Measurements from ENCODE around the gene HPCA.

HPCA gene

GRCh38 chr1:32886004-32886827, at the start of gene HPCA:
TSS of gene HPCA (plus strand) at chr1:32886491. CDS start at chr1:32888899, 2,408 bp downstream.
- peak; percentile 14 to 46 (median 27) for DNase-seq (ENCODE audit: low read depth in 3 of 3)

GRCh38 chr1:32848354-32849063, 37.8 kb upstream of the HPCA start:
- no peak for DNase-seq (ENCODE audit: low read depth in 3 of 3)

DNA sequence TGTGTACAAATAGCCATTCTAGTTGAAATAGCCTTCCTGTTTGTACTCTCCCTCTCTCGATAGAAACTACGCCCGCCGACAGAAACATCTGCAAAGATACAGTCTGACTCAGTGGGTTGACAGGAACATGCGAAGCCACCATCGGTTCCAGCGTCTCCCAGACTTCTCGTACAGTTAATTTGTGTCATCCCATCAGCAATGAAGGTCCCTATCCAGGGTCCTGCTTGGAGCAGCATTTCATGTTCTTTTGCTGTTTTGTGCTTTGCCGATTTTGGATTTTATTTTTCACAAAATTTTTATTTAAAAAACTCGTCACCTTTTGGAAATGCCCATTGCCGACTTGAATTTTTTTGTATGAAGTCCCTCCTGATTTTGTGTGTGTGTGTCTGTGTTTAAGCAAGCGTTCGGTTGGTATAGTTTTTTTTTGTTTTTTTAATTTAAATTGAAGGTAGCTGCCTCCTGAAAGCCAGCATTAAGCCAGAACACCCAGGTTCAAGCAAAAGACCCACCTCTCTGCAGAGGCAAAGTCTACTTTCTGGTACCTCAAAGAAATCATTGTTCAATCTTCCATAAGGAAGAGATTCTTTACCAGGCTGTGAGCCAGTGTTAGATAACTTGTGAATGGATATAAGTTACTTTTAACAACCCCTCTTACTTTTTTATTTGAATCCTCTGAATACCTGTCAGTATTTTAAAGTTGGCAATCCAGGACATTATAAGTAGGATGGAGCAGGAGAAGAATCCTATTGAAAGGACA, 30.3 kb upstream of the HPCA start:
- no peak for DNase-seq (ENCODE audit: low read depth in 3 of 3)

- no peak for DNase-seq (ENCODE audit: low read depth in 3 of 3)
These were observed 28.2 kb upstream of the HPCA start for GRCh38 chr1:32858136-32858535.

DNA sequence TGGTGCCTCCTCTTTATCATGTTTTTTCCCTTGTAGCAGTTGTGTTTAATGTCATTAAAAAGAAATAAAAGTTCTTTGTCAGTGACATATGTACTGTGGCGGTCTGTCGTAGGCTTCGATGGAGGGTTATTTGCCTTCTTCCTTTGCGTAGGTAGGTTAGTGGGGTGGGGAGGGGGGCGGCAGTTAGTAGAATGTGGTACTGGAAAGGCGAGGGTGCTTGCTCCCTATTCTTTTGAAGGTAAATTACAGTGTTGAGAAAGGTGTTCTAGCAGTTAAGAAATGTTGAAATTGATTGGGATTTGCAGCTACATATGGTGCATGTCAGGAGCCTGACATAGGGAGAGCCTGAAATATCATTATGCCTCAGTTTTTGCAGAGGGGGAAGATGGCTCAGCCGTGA, 27.5 kb upstream of the HPCA start:
- no peak for DNase-seq (ENCODE audit: low read depth in 3 of 3)

GRCh38 chr1:32859915-32860314, 26.4 kb upstream of the HPCA start:
- no peak for DNase-seq (ENCODE audit: low read depth in 3 of 3)

DNA sequence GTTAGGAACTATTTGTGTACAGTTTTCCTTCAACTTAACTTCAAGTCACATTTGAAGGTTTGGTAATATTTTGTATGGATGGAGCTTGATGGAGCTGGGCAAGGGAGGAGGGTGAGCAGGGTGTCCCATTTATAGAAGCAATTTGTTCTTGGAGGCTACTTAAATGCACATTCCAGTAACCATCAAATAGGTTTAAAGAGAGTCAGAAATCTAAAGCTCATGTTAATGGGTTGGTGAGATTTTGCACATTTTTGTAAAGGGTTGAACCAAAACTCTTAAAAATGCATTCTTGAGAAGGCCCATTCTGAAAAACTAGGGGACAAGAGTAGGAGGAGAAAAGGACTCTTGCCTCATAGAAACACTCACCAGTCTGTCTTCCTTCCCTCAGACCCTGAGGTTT, 25.7 kb upstream of the HPCA start:
- no peak for DNase-seq (ENCODE audit: low read depth in 3 of 3)

- DNase-seq (ENCODE audit: low read depth in 3 of 3): no peak
These were observed 24.2 kb upstream of the HPCA start for GRCh38 chr1:32861904-32862695.

DNA sequence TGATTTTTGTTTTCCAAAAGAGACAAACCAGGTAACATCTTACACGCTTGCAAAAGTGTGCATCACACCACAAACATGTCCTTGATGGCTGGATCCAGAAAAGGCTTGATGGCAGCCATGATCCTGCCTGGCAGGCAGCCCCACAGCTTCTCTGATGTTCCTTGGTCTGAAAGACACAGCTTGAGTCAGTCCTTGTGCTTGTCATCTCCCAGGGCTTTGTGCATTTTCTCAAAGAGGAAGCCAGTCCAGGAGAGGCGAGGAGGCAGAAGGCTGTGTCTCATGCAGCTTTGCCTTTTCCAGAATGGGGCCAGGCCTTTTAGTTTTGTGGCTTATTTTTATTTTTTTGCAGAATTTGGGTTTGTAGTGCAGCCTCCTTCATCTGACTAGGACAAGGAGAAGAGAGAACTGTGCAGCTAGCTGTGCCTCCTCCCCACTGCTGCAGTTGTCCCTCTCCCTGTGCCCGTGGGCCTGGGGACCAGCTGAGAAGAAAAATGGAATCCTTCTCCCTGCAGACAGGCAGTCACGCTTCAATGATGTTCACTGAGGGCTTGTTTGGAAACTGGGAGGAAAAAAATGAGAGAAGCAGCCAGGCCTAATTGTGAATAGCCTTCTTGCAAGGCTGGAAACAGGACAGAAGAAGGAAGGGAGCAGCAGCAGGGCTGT, 22.9 kb upstream of the HPCA start:
- no peak for DNase-seq (ENCODE audit: low read depth in 3 of 3)

- DNase-seq (ENCODE audit: low read depth in 3 of 3): no peak
These were observed 22.4 kb upstream of the HPCA start for GRCh38 chr1:32863881-32864245.

DNA sequence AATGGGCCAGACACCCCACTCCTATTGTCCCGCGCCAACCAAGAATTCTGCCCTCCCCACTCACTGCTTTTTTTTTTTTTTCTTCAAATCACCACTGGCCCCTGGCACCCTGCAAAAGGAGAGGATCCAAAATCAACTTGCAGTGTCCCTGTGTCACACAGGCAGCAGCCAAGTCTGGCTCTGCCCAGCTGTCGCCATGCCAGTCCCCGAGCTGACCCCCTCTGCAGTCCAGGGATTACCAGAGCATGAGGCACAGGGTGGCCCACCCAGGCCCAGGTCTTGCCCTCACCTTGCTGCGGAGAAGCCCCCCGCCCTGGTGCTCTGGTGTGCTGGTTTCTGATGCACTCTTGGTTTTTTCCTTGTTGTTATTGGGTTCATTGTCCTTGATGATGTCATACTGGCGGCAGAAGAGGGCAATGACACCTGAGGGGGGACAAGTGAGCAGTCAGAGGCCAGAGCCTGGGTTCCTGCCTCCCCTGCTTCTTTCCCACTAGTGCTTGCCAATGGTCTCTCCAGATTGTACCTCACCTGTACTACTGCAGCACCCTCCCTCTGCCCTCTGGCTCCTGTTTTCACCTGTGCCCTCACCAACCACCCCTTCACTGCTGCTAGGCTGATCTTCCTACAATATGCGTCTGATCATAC, 21.8 kb upstream of the HPCA start:
- DNase-seq (ENCODE audit: low read depth in 3 of 3): no peak

DNA sequence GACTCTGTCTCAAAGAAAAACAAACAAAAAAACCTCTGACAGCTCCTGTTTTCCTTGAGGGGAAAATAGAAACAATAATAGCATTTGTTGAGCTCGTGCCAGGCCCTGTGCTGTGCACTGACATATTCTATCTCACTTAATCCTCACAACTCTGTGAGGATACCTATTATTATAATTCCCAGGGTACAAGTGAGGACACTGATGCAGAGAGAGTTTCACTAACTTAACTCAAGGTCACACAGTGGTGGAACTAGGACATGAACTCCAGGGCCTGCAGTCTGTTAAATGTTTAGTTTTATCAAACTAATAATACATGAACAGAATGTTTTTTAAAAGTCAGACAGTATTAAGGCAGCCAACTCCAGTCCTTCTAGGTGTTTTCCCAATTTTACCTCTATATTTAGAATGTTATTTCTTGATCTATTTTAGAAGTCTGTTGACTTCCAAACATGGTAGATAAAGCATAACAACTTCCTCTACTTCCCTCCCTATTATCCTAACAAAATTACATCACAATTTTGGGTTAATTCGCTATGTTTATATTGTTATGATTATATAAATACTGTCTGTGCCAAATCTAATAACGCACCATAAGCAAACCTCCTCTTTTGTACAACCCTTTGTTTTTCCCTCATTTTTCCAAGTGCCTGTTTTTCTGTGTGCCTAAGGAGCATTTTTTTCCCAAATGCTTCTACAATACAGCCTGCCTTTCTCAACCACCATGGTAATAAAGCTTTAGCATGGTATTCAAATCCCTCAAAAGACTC, 20.5 kb upstream of the HPCA start:
- no peak for DNase-seq (ENCODE audit: low read depth in 3 of 3)

GRCh38 chr1:32867151-32867550, 19.1 kb upstream of the HPCA start:
- no peak for DNase-seq (ENCODE audit: low read depth in 3 of 3)

DNA sequence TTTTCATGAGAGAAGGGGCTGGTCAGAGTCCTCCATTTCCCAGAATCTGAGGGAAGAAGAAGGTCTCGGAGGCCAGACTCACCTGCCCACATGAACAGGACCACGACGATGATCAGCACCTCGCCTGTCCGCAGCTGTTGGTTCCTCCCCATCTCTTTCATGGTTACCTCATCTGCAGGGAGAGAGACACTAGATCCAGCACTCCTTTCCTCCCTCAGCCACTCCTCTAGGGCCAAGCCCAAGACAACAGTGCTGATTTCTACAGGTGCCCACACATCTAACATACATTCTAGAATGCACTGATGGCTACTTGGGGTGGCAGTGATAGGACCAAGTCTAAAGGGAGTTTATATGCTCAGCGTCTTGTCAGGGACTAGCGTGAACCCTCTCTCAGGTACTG, 18.6 kb upstream of the HPCA start:
- DNase-seq (ENCODE audit: low read depth in 3 of 3): no peak

DNA sequence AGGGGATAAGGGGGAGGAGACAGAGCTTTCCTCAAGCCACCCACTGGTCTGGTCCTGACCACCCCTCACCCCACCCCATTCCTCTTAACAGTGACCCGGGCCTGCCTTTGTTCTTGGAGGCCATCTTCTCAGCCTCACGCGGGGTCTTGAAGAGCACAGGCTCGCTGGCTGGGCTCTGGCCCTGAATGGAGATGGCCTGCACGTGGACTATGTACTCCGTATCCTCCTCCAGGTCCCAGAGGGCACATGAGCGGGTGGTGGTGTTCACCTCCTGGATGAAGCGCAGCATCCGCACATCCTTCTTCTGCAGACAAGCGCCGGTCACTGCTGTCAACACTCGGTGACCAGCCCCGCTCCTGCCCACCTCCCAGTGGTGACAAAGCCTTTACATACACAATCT, 18.2 kb upstream of the HPCA start:
- DNase-seq (ENCODE audit: low read depth in 3 of 3): no peak

- DNase-seq (ENCODE audit: low read depth in 3 of 3): no peak
These were observed 17.4 kb upstream of the HPCA start for GRCh38 chr1:32868806-32869455.

- DNase-seq (ENCODE audit: low read depth in 3 of 3): no peak
These were observed 16.2 kb upstream of the HPCA start for GRCh38 chr1:32869923-32870614.

GRCh38 chr1:32870615-32871363, 15.5 kb upstream of the HPCA start, which contains the start of gene FNDC5:
TSS of gene FNDC5 (minus strand) at chr1:32870912.
- no peak for DNase-seq (ENCODE audit: low read depth in 3 of 3)
